GM12874 (cell line): ENCODE results near the gene MED13L.

ENCODE experiments used
- CTCF ChIP-seq: IDR thresholded peaks from 2 replicates; pipeline ENCODE4 v1.5.1; 2011; ENCODE audit warnings: low read depth, mild to moderate bottlenecking, control low read depth, low read length, moderate library complexity; ENCODE audit not compliant: insufficient read depth

The MED13L gene

GRCh38 chr12:116138364-116138763, 139.1 kb downstream of the MED13L start:
- TF ChIP-seq CTCF: no peak

DNA sequence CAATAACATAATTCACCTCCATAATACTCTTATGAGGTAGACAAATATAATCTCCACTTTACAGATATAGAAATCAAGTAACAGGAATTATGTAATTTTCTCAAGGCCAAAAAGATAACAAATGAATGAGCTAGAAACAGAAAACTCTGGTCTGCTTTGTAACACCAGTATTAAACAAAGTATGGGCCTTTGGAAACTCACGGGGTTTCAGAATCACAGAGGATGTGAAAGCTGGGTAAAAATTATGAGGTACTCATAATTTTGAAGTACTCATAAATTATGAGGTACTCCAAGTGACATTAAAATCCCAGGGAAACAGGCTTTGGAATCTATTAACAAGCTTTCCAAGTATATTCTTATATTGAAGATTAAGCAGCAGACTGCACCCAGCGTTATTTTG, 140.2 kb downstream of the MED13L start:
- no peak for TF ChIP-seq CTCF

DNA sequence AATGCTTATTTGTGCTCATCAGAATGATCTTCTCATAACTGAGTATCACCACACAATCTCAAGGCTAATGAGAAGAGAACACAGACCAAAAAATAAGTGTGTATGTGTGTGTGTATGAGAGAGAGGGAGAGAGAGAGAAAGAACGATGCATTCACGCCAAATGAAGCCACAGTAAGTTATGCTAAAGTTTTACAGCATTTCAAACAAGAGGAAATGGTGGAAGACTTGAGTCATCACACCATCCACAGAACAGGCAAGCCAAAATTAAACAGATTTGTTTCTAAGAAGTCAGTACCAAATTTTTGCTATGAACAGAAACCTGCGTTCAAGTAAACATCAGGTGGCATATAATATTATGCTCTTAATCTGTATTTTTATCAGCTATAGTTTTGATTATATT, 141.2 kb downstream of the MED13L start:
- no peak for TF ChIP-seq CTCF

GRCh38 chr12:116135209-116135930, 142.1 kb downstream of the MED13L start:
- TF ChIP-seq CTCF: no peak

- TF ChIP-seq CTCF: no peak
Measured at GRCh38 chr12:116133636-116134214, 143.8 kb downstream of the MED13L start.

DNA sequence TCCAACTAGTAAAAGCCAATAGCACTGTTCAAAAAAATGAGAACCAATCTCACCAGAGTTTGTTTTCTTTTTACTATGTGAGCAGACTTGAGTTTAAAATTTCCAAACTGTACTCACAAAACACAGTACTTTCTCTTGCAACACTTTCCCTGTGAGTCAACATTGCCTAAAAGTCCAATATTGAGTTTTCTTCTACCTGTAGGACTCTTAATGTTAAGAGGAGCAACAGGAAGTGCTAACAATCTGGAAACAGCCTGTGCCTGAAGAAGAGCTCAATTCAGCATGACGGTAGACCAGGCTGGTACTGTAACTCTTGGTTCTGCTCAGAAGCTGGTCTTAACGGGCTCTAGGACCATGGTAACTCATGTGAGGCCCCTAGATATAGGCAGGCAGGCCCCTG, 144.3 kb downstream of the MED13L start:
- TF ChIP-seq CTCF: no peak

GRCh38 chr12:116131176-116131575, 146.3 kb downstream of the MED13L start:
- no peak for TF ChIP-seq CTCF

DNA sequence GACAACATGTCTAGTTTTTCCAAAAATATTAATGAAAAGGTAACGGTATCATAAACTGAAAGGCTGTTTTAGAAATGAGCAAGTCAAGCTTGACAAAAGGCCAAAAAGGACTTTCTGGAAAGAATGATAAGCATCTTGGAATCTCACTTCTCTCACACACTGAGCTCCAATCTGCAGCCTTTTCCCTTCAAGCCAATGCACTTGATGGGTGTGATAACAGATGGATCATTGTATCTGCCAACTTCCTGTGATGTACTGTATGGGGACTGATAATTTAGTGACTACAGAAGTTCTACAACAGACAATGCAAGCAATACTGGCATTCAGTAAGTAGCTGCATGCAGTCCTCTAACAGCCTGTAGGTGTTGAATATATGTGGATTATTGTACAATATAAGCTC, 147.1 kb downstream of the MED13L start:
- no peak for TF ChIP-seq CTCF
